ENCODE data around the gene EFCAB6.

The EFCAB6 gene

DNA sequence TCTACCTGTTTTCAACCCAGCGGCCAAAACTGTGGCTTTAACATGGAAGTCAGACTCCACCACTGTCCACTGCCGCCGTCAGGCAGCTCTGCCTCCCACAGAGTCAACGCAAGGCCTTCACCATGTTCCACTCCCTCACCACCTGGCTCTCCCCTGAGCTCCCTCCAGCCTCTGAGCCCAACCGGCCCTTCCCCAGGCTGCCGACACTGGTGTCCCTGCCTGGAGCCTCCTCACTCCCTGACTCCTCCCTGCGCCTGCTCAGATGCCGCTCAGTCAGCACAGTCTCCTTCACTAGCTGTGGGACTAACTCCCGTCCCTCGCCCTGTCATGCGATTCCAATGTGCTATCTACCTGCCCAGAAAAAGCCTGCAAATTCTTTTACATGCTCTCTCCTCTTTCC, 33.9 kb upstream of the EFCAB6 start:
- FAIRE-seq: no peak

DNA sequence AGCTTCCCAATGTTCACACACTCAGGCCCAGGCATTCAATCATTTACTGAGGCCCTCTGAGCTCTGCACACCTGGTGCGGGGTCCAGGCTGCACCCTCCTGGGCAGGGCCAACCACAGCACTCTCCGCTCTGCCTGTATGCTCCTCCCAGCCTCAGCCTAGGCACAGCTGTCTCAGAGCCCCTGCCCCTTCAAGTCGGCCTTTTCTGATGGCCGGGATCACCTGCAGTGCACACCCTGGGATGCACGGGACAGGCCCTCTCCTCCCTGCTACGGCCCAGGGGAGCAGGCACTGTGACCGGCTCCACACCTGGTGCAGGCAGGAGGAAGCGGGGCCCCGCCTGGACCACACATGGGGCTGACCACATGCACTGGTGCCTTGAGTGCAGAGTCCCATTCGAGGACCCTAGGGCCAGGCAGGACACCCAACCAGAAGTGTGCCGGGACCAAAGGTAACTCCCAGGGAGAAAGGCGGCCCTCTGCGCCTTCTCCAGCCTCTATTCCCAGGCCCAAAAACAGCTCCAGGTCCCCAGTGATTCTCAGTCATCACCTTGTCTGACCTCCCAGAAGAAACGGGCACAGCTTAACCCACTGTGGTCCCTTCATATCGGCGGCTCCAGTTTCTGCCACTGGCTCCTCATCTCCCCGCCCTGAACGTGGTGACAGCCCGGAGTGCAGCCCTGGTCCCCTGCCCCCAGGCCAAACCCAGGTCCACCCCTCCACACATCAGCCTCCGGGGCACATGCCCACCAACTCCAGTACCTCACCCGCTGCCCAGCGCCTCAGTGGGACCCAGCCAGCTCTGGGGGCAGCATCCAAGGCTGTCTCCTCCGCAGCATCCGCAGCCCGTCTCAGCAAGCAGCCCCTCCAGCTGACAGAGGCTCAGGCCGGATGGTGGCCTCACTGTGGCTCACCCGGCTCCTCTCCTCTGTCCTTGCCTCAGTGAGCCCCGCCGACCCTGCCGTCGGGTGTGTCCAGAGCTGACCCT, 32.7 kb upstream of the EFCAB6 start:
- FAIRE-seq: no peak

DNA sequence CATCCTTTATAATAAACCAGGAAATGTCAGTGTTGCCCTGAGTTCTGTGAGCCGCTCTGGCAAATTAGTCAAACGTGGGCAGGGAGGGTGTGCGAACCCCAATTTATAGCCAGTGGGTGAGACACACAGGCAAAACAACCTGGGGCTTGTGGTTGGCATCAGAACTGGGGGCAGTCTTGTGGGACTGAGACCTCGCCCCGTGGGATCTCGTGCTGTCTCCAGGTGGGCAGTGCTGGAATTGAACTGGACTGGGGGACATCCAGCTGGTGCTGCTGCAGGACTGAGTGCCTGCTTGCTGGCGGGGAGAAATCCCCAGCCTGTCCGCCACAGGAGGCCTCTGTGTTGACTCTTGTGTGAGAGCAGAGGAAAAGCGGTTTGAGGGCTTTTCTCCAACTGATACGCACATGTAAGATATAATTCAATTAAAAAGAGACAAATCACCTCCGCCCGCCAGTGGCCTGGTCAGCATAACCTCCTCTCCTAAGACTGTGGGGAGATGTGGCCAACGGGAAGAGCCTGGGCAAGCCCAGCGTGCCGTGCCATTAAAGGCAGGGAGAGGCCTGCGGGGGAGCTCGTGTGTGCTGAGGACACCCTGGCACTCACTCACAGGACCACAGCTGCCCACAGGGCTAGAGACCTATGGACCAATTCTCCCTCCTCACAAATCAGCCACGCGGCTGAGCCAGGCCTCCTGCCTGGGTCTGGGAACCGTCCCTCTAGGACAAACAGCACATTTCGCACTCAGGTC, 31.9 kb upstream of the EFCAB6 start:
- no peak for FAIRE-seq

DNA sequence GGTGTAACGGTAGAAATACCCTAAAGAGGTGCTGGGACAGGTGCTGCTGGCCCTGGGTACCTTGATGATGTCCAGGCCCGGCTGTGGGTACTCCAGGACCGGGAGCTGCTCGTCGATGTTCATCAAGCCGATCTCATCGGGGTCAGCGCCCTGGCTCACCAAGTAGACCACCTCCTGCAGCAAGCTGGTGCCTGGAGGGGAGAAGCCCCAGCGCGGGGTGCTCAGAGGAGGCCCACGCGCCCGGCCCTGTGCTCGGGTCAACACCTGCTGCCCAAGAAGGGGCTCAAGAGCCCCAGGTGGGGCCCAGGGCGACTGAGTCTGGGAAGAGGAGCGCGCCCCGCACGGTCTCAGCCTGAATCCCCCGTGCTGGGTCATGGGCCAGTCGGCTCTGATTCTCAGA, 29.6 kb upstream of the EFCAB6 start:
- no peak for FAIRE-seq

DNA sequence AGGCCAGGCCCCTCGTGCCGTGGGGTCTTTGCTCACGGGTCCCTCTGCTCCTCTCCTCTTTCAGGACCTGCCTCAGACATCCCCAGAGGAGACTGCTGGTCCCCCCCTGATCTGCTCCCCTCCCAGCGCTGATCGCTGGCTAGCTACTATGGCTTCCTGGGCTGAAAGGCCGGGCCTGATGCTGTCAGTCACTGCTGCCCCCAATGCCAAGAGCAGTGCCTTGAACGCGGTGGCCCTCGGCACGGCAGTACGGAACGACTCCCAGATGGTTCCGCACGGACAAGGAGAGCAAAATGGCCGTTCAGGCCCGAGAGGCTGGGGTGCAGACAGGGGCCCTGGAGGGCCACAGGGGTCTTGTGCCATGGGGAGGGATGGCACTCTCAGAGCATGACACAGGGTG, 28.7 kb upstream of the EFCAB6 start:
- FAIRE-seq: no peak

DNA sequence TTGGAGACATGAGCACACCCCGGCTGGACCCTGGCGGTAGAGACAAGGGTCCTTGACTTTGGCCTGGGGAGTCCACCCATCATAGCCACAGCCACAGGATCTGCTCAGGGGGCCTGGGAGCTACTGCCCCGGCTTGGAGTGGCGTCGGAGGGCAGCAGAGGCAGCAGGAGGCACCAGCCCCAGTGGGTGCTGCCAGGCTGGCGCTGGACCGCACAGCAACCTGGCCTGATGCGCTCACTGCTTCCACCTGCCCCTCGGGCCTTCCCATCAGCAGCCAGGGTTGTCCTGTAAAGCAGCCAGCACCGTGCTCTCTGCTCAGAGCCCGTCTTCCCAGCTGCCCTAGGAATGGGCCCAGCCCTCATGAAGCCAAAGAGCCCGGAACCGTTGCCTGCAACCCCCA, 28.3 kb upstream of the EFCAB6 start:
- no peak for FAIRE-seq

DNA sequence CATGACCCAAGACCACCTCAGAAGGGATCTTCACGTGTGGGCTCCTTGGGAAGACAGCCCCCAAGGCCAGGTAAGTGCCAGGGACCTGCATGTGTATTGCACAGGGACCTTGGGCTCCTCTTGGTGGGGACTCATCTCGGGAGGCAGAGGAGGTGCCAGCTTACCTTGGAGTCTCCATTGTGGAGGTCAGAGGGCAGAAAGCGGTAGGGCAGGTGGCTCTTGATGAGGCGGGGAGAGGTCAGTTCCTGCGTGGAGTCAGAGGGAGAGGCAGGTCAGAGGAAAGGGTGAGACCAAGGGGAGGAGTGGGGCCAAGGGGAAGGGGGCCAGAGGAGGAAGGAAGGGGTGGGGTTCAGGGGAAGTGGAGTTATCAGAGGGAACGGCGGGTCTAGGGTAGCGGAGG, 27.7 kb upstream of the EFCAB6 start:
- FAIRE-seq: no peak

DNA sequence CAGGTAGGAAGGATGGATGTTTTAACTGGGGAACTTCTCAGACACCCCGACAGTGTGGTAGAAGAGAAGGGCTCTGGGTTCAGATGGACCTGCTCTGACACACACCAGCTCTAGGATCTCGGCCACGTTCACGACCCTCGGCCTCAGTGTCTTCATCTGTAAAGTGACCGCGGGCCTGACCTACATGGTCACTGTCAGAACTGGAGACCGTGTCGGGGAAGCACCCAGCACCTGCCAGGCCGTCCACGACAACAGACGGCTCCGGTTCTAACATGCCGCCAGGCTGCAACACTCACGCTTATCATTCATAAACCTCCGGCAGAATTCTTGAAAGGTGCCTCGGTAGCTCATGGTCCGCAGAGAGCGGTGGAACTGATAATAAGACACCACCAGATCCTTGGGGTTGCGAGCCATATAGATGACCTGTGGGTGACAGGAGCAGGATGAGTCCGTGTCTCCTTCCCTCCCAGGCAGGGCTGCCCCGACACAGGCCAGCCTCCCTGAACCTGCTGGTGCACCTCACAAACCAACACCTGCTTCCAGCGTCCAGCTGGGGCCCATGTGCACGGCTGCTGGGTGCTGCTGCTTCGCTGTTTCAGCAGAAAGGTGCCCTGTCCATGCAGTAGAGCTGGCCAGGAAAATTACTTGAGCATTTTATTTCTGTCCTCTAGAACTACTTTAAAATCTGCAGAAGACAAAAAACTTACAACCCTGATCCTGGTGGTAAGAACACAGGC, 26.6 kb upstream of the EFCAB6 start:
- no peak for FAIRE-seq

DNA sequence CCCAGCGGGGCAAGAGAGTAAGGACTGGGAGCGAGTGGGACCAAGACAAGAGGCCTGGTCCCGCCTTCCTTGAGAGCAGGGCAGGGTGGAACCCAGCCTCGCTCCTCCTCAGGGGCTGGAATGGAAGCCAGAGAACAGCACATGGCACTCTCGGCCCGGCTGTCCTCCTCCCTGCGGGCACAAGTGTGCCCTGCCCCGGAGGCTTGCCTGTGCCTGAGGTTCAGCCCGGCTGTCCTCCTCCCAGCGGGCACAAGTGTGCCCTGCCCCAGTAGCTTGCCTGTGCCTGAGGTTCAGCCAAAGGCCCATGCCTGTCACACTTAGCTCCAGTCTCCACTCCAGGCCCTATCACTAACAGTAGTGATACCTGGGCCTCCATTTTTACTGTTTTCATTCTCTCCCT, 26.1 kb upstream of the EFCAB6 start:
- FAIRE-seq: no peak

DNA sequence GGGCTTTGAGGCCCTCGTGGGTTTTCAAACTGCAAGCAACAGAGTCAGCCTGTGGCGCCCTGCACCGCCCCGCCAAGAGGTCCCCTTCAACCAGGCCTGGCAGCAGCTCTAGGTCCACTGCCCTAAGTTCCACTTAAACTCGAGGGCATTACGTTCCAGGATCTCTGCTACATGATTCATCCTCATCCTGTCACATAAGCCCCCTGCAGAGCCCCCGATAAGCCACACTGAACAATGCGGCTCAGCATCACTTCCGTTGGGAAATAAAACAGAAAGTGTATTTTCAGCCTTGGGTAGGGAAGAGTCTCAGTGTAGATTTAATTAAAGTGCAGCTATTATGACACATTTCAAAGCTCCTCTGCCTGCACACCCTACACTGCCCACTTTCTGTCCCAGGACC, 25.6 kb upstream of the EFCAB6 start:
- no peak for FAIRE-seq

DNA sequence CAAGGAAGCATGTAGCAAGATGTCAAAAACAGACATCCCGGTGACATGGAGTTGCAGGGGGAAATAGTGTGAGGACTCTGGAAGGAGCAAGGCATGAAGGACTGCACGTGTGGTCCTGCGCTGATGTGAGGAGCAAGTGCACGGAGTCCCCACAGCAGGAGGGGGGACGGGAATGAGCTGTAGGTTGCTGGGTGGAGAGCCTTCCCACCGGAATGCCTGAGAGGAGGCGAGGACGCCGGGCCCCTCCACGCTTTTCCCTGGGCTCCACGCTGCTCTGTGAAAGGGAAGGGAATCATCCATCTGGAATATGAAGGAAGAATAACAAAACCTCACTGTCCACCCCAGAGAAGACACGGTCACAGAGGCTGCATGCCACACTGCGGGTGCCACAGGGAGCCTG, 23.6 kb upstream of the EFCAB6 start:
- no peak for FAIRE-seq

DNA sequence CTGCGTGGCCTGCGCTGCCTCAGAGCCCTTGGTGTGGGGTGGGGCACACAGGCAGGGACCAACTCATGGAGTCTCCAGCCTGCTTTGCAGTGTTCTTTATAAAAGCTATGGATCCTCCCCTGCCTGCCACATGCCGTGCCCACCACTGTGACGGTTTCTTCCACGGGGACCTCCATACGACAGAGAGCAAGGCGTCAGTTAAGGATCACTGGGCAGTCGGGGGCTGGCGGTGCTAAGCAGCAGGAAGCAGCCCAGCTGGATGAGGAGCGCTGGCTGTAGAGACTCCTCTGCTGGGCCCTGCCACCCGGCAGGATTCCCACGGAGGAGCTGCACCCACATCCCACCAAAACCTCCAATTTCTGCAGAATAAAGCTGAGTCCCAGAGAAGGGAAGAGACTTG, 23.1 kb upstream of the EFCAB6 start:
- no peak for FAIRE-seq

DNA sequence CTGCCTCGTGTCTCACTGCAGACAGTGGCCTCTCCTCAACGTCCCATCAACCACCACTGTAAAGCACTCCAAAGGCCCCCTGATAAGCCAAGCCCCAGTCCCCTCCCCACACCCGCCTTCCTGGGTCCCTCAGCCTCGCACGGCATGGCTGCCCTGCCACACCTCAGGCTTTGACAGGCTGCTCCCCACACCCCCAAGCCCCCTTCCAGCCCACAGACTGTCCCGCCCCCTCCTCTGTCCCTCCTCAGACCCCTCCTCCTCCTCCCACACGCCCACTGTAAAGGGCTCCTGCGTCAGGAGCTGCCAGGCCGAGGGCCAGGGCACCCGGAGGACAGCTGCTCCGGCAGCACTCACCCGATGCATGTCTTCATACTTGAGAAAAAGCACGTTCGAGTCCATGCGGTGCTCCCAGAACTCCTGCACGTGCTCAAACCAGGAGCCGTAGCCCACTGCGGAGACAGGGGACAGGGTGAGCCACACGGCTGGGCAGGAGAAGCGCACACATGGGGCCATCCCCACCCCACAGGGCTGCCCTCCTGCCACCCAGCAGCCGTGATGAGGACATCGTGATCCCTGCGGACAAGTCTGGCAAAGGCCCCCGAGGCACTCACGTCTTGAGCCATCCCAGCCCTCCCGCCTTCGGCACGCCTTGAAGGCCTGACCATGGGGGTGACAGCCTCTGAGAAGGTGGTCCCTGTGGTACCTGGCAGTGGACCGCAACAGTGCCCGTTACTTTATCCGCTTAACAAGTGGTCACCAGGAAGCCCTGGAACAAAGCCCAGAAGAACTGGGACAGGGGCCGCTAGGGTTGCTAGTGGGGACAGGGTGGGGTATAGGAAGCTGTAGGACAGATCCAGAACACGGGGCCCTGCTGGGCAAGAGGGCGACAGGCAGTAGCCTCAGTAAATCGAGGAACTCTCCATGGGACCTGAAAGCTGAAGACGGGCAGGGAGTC, 21.5 kb upstream of the EFCAB6 start:
- FAIRE-seq: no peak

DNA sequence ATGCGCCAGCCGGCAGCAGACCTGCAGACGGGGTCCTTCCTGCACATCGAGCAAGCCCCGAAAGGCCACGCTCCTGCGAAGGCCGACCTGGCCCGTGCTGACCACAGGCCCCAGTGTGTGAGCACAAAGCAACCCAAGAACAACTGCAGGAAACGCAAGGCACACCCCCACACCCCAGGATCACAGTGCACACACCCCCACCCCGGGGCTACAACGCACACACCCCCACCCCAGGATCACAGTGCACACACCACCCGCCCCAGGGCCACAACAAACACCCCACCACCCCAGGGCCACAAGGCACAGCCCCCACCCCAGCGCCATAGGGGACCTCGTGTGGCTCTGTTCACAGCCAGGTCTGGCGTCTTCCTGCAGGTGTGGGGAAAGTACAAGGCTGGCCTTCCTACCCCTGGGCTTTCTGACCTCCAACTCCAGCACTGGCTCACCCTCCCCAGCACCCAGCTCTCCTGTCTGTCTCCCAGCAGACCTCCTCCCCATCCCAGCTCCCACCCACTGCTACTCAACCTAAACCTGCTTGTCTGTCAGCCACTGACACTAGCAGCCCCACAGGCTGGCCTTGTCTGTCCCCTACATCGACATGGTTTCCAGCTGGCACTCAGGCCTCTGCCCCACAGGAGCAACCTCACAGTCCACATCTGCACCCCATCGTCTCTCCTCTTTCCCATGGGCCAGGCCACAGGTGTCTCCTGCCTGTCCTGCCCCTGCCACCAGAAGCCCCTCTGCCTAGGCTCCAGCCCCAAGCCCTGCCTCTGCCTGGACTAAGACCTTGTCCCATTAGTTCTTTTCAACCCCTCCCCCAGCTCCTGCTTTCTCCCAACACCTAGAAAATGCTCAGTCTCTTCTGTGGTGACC, 20.5 kb upstream of the EFCAB6 start:
- FAIRE-seq: no peak

DNA sequence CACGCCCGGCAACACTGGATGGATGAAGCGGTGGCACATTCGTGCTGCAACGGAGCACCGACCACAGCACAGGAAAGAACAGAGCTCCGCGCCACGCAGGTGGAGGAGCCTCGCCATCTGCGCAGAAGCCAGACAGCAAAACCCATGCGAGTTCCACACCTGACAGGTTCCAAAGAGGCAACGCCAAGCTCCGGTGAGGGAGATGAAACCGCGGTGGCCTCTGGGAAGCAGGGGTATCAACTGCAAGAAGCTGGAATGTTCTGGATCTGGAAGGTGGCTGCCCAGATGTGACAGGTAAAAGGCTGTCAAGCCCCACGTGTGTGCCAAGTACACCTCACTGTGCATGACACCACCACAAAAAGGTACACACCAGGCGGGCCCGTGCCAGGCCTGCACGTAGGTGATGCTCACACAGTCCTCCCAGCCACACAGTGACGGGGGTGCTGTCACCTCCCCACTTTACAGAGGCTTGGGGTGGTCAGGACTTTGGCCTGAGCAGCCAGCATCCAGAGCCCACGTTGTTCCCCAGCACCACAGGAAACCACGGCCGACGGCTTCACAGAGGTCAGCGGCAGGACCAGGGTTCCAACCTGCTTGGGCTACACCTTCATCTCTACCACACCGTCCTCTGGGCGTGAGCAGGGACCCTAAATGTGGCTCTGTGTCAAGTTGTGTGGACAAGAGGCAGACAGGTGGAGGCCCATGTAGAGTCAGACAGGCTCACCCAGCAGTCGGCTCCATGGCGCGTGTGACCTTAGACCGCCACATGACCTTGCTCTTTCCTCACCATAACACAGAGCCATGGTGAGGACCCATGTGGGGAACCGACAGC, 19.7 kb upstream of the EFCAB6 start:
- no peak for FAIRE-seq

DNA sequence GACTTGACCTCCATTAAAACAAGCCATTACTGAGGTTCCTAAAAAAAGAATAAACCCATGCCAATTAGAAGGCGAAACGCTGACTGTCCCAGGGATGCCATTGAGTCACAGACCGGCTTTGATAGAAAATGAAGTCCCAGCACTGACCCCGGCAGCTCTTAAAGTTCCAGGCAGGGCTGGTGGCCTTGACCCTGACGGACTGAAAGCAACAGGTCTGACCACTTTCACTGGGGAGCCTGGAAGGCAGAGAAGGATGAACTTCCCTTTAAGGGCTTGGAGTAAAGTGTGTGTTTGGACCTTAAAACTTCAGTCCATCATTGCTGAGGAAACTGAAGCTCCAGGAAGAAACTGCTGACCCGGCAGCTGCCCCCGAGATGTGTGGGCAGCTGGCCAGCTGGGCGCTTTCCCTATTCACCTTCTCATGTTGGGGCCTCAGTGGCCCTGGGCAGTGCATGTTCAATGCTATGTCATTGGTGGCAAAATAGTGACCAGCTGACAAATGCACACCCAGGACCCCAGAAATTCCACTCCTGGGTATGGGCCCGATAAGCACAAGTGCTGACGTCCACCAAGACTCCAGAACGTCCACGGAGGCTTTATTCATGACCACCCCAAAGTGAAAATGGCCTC, 18.9 kb upstream of the EFCAB6 start:
- no peak for FAIRE-seq

DNA sequence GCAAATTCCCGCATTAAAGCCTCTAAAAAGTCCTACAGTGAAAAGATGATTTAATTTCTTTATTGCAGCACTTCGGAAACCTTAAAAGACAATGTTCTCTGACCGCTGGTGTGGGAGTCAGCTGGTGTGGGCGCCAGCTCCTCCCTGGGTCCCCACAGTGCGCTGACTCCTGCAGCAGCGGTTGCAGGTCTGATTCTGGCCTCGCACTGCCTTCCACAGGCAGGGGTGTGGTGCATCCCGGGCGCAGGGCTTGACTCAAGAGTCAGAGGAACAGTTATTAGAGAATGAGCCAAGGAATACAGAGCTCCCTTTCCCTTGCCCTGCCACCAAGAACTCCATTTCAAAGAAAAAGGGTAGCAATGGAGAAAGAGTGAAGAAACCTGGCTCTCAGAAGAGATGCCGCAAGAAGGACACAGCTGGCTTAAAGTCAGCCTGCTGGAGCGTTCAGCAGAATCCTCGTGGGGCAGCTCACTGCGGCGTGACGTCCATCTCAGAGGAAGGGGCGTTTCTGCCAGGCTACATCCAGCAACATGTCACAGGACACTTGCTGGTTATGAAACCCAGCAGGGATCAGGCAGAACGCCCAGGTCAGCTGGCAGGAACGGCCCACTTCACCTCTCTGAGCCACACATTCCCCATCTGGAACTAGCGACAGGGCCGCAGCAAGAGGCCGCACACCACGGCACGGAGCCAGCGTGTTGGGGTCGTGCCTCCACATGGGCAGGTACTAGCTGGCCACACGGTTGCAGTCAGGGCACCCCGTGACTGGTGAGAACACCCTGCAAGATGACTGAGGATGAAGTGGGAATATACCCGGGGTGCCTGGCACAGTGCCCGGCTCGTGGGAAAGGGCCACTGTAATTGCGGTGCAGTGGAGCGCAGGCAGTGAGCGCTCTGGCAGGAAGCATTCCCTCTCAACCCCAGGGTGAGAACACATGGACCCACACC, 18.1 kb upstream of the EFCAB6 start:
- FAIRE-seq: no peak

DNA sequence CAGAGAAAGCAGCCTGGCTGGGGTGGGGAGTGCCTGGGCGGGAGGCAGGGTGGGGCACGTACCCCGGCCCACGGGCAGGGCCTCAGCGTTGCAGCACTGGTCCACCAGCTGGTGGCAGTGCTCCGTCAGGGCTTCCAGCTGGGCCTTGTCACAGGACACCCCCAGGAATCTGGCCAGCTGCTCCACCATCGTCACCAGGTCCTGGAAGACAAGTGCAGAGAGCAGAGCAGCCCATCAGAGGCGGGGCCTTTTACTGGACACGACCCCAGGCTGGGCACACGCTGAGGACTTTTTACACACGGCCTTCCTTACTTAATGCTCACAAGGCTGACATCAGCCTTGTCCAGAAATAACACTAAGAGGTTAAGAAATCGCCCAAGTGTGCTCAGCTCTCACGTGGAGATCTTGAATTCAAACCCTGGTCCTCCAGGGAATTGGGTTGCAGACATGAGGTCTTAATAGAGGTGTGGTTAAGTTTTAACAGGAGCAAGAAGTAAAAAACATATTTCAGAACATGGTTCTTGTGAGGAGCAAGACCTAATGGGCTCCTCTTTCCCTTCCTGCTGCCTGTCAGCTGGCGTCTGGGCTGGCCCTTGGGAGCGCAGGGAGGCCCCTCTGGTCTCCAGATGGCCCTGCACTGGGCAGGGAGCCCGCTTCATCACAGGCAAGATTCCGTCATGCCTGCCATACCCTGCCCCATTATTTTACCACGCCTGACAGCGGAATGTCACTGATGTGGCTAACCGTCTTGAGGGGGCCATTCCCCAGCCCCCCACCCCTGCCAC, 17.1 kb upstream of the EFCAB6 start:
- FAIRE-seq: no peak
